Measurements from ENCODE around the gene MICAL2. TPM values are rescaled to one million over a fixed set of nuclear protein-coding genes. Genes with fewer than 3 reads are reported as not detected.

The MICAL2 gene
- polyA plus RNA-seq, 1 experiment = 135 TPM

GRCh38 chr11:12223771-12224536 lies 113.6 kb downstream of the MICAL2 start:
- CTCF ChIA-PET = no interaction called here
- H3K36me3 ChIP-seq (ENCODE audit: control insufficient read depth, insufficient read depth, low read length) = peaks cover 28% of the 10 kb centered on the region
- no peak overlapping the region for H3K4me3 ChIP-seq (ENCODE audit: low read depth, low read length)
- no peak for TF ChIP-seq CTCF (IDR thresholded peaks at IDR 0.05; ENCODE audit: insufficient read depth, low read depth, low read length)
- POLR2A ChIA-PET = interaction anchor here (1.5 kb wide), 1 partner anchor 138 kb away, joined by 5 read pairs; no protein-coding TSS in a partner anchor
- no peaks in the 10 kb centered on the region for H3K27me3 ChIP-seq (ENCODE audit: control insufficient read depth, insufficient read depth, low read length)
- DNase-seq (ENCODE audit: low read depth) = no peak

GRCh38 chr11:12224537-12224893 lies 114.1 kb downstream of the MICAL2 start:
- POLR2A ChIA-PET = interaction anchor here (1.5 kb wide), 1 partner anchor 138 kb away, joined by 5 read pairs; no protein-coding TSS in a partner anchor
- no peak for DNase-seq (ENCODE audit: low read depth)
- no peak for TF ChIP-seq CTCF (IDR thresholded peaks at IDR 0.05; ENCODE audit: insufficient read depth, low read depth, low read length)
- CTCF ChIA-PET = no interaction called here
- H3K27me3 ChIP-seq (ENCODE audit: control insufficient read depth, insufficient read depth, low read length) = no peaks in the 10 kb centered on the region
- H3K4me3 ChIP-seq (ENCODE audit: low read depth, low read length) = no peak overlapping the region
- peaks cover 27% of the 10 kb centered on the region for H3K36me3 ChIP-seq (ENCODE audit: control insufficient read depth, insufficient read depth, low read length)

- TF ChIP-seq CTCF (IDR thresholded peaks at IDR 0.05; ENCODE audit: insufficient read depth, low read depth, low read length) = no peak
- Histone ChIP-seq H3K36me3 (ENCODE audit: control insufficient read depth, insufficient read depth, low read length) (peaks cover 28% of the 10 kb centered on the region), H3K4me3 (ENCODE audit: low read depth, low read length) (no peak overlapping the region), H3K27me3 (ENCODE audit: control insufficient read depth, insufficient read depth, low read length) (no peaks in the 10 kb centered on the region)
- POLR2A ChIA-PET = interaction anchor here (0.5 to 1.5 kb wide), 2 partner anchors 139 to 1326 kb away, joined by 3 to 5 read pairs; no protein-coding TSS in a partner anchor
- CTCF ChIA-PET = no interaction called here
- no peak for DNase-seq (ENCODE audit: low read depth)
Measured at GRCh38 chr11:12225046-12225739, 114.8 kb downstream of the MICAL2 start.

- no peak for TF ChIP-seq CTCF (IDR thresholded peaks at IDR 0.05; ENCODE audit: insufficient read depth, low read depth, low read length)
- H3K4me3 ChIP-seq (ENCODE audit: low read depth, low read length) = no peak overlapping the region
- H3K36me3 ChIP-seq (ENCODE audit: control insufficient read depth, insufficient read depth, low read length) = peaks cover 24% of the 10 kb centered on the region
- no peaks in the 10 kb centered on the region for H3K27me3 ChIP-seq (ENCODE audit: control insufficient read depth, insufficient read depth, low read length)
- POLR2A ChIA-PET = no interaction called here
- DNase-seq (ENCODE audit: low read depth) = no peak
- CTCF ChIA-PET = interaction anchor here (0.8 to 1.0 kb wide), 2 partner anchors 10 to 11 kb away, joined by 3 read pairs; no protein-coding TSS in a partner anchor
Measured at GRCh38 chr11:12226093-12226492, 115.7 kb downstream of the MICAL2 start.

Data from BJ (cell line).